ENCODE measurements around the gene GRAP2. TPM values are rescaled to one million over a fixed set of nuclear protein-coding genes. Genes with fewer than 3 reads are reported as not detected.
"Not testable (repeated sequence)": the region's sequence is repeated elsewhere in the genome, so short reads cannot be mapped to it uniquely, and the experiment has no call there.

Gene GRAP2
- total RNA-seq, 2 experiments from 2014 or later = 108 to 111 TPM

- Mint-ChIP-seq H3K4me1 (no peaks in the 10 kb centered on the region), H3K36me3 (ENCODE audit: low read depth) (no peaks in the 10 kb centered on the region), H3K27ac (no peak overlapping the region), H3K9me3 (no peaks in the 10 kb centered on the region), H3K4me3 (no peak overlapping the region), H3K27me3 (peaks cover 11% of the 10 kb centered on the region)
- POLR2A ChIA-PET = no interaction called here
- DNase-seq = no peak
- CTCF ChIA-PET = no interaction called here
Observed at GRCh38 chr22:39877079-39877845, 23.6 kb upstream of the GRAP2 start.

GRCh38 chr22:39880722-39881121 is 20.2 kb upstream of the GRAP2 start:
- H3K36me3 Mint-ChIP-seq (ENCODE audit: low read depth) = no peaks in the 10 kb centered on the region
- H3K9me3 Mint-ChIP-seq = no peaks in the 10 kb centered on the region
- H3K4me1 Mint-ChIP-seq = no peaks in the 10 kb centered on the region
- H3K4me3 Mint-ChIP-seq = no peak overlapping the region
- DNase-seq = no peak
- H3K27ac Mint-ChIP-seq = no peak overlapping the region
- ChIA-PET POLR2A (no interaction called here), CTCF (no interaction called here)
- peaks cover 8% of the 10 kb centered on the region for H3K27me3 Mint-ChIP-seq

- Mint-ChIP-seq H3K9me3 (no peaks in the 10 kb centered on the region), H3K4me3 (no peak overlapping the region), H3K4me1 (no peaks in the 10 kb centered on the region), H3K27ac (no peak overlapping the region), H3K36me3 (ENCODE audit: low read depth) (no peaks in the 10 kb centered on the region), H3K27me3 (peaks cover 7% of the 10 kb centered on the region)
- CTCF ChIA-PET = interaction anchor here (0.7 kb wide), 2 partner anchors 45 to 52 kb away, joined by 3 read pairs; no protein-coding TSS in a partner anchor
- POLR2A ChIA-PET = no interaction called here
- DNase-seq = no peak
Observed at GRCh38 chr22:39883057-39883456, 17.8 kb upstream of the GRAP2 start.

- H3K9me3 Mint-ChIP-seq; H3K27me3 Mint-ChIP-seq; POLR2A ChIA-PET; CTCF ChIA-PET; H3K4me3 Mint-ChIP-seq; H3K36me3 Mint-ChIP-seq (ENCODE audit: low read depth); H3K27ac Mint-ChIP-seq; DNase-seq: not testable (repeated sequence)
- peaks cover 12% of the 10 kb centered on the region for H3K4me1 Mint-ChIP-seq
Observed at GRCh38 chr22:39889924-39890323, 11.0 kb upstream of the GRAP2 start.

- POLR2A ChIA-PET = no interaction called here
- Mint-ChIP-seq H3K27ac (no peak within 1 kb of the TSS), H3K27me3 (no peaks in the 10 kb centered on the region), H3K4me3 (no peak within 1 kb of the TSS), H3K4me1 (peaks cover 12% of the 10 kb centered on the region), H3K36me3 (ENCODE audit: low read depth) (no peaks in the 10 kb centered on the region), H3K9me3 (no peaks in the 10 kb centered on the region)
- CTCF ChIA-PET = no interaction called here
- no peak for DNase-seq
Observed at GRCh38 chr22:39893526-39893925, 7.4 kb upstream of the GRAP2 start, which contains the start of gene ENTHD1. TSS of gene ENTHD1 (minus strand) at chr22:39893760. CDS start at chr22:39887748, 6,012 bp downstream.

GRCh38 chr22:39894554-39895092 is 6.3 kb upstream of the GRAP2 start:
- ChIA-PET CTCF (interaction anchor here (0.6 kb wide), 1 partner anchor 16 kb away, joined by 3 read pairs; no protein-coding TSS in a partner anchor), POLR2A (no interaction called here)
- DNase-seq = no peak
- H3K36me3 Mint-ChIP-seq (ENCODE audit: low read depth) = peaks cover 3% of the 10 kb centered on the region
- H3K27ac Mint-ChIP-seq = no peak overlapping the region
- H3K4me1 Mint-ChIP-seq = peaks cover 19% of the 10 kb centered on the region
- no peaks in the 10 kb centered on the region for H3K9me3 Mint-ChIP-seq
- no peaks in the 10 kb centered on the region for H3K27me3 Mint-ChIP-seq
- no peak overlapping the region for H3K4me3 Mint-ChIP-seq

- Mint-ChIP-seq H3K27ac (no peak overlapping the region), H3K27me3 (no peaks in the 10 kb centered on the region), H3K4me1 (peaks cover 27% of the 10 kb centered on the region), H3K4me3 (no peak overlapping the region), H3K36me3 (ENCODE audit: low read depth) (peaks cover 3% of the 10 kb centered on the region), H3K9me3 (no peaks in the 10 kb centered on the region)
- POLR2A ChIA-PET = interaction anchor here (0.8 to 1.7 kb wide), 5 partner anchors 9 to 376 kb away, joined by 3 to 5 read pairs (median 3); partner anchors contain the start of gene ATF4
- no peak for DNase-seq
- CTCF ChIA-PET = interaction anchor here (0.8 kb wide), 1 partner anchor 11 kb away, joined by 3 read pairs; no protein-coding TSS in a partner anchor
Observed at GRCh38 chr22:39895682-39896081, 5.2 kb upstream of the GRAP2 start.

- no peak overlapping the region for H3K27ac Mint-ChIP-seq
- DNase-seq = no peak
- H3K27me3 Mint-ChIP-seq = no peaks in the 10 kb centered on the region
- CTCF ChIA-PET = interaction anchor here (0.8 to 1.4 kb wide), 3 partner anchors 12 to 128 kb away, joined by 3 to 8 read pairs (median 3); no protein-coding TSS in a partner anchor
- peaks cover 27% of the 10 kb centered on the region for H3K4me1 Mint-ChIP-seq
- POLR2A ChIA-PET = interaction anchor here (0.6 to 5.7 kb wide), 7 partner anchors 10 to 377 kb away, joined by 3 to 40 read pairs (median 3); partner anchors contain the start of gene ATF4
- peaks cover 6% of the 10 kb centered on the region for H3K36me3 Mint-ChIP-seq (ENCODE audit: low read depth)
- no peak overlapping the region for H3K4me3 Mint-ChIP-seq
- no peaks in the 10 kb centered on the region for H3K9me3 Mint-ChIP-seq
Observed at GRCh38 chr22:39896313-39896996, 4.4 kb upstream of the GRAP2 start.

- POLR2A ChIA-PET = interaction anchor here (5.7 kb wide), 1 partner anchor 28 kb away, joined by 40 read pairs; no protein-coding TSS in a partner anchor
- Mint-ChIP-seq H3K36me3 (ENCODE audit: low read depth) (peaks cover 17% of the 10 kb centered on the region), H3K4me3 (no peak overlapping the region), H3K9me3 (no peaks in the 10 kb centered on the region), H3K27ac (no peak overlapping the region), H3K4me1 (peaks cover 16% of the 10 kb centered on the region), H3K27me3 (no peaks in the 10 kb centered on the region)
- no peak for DNase-seq
- CTCF ChIA-PET = no interaction called here
Observed at GRCh38 chr22:39897841-39898240, 3.0 kb upstream of the GRAP2 start.

GRCh38 chr22:39898997-39899396 is 1.9 kb upstream of the GRAP2 start:
- Mint-ChIP-seq H3K4me3 (no peak overlapping the region), H3K4me1 (peaks cover 16% of the 10 kb centered on the region), H3K36me3 (ENCODE audit: low read depth) (peaks cover 22% of the 10 kb centered on the region), H3K27me3 (no peaks in the 10 kb centered on the region), H3K27ac (no peak overlapping the region), H3K9me3 (no peaks in the 10 kb centered on the region)
- POLR2A ChIA-PET = interaction anchor here (0.8 to 5.7 kb wide), 7 partner anchors 10 to 379 kb away, joined by 4 to 40 read pairs (median 7); partner anchors contain the start of gene ATF4
- DNase-seq = no peak
- CTCF ChIA-PET = interaction anchor here (0.5 to 1.0 kb wide), 3 partner anchors 22 to 299 kb away, joined by 3 read pairs; no protein-coding TSS in a partner anchor

GRCh38 chr22:39901565-39902146 is 772 bp downstream of the GRAP2 start:
- no peak for DNase-seq
- H3K9me3 Mint-ChIP-seq = no peaks in the 10 kb centered on the region
- ChIA-PET CTCF (no interaction called here), POLR2A (interaction anchor here (1.0 to 5.7 kb wide), 7 partner anchors 8 to 62 kb away, joined by 3 to 40 read pairs (median 11); no protein-coding TSS in a partner anchor)
- H3K36me3 Mint-ChIP-seq (ENCODE audit: low read depth) = peaks cover 43% of the 10 kb centered on the region
- no peaks in the 10 kb centered on the region for H3K27me3 Mint-ChIP-seq
- H3K4me1 Mint-ChIP-seq = peaks cover 24% of the 10 kb centered on the region
- peak overlapping the region; percentile 85 for H3K27ac Mint-ChIP-seq
- peak overlapping the region; percentile 87 for H3K4me3 Mint-ChIP-seq

- CTCF ChIA-PET = interaction anchor here (1.1 to 3.5 kb wide), 6 partner anchors 13 to 121 kb away, joined by 3 to 13 read pairs (median 6); no protein-coding TSS in a partner anchor
- DNase-seq, H3K27me3 Mint-ChIP-seq, H3K9me3 Mint-ChIP-seq: not testable (repeated sequence)
- peak overlapping the region; percentile 85 for H3K27ac Mint-ChIP-seq
- H3K36me3 Mint-ChIP-seq (ENCODE audit: low read depth) = peaks cover 49% of the 10 kb centered on the region
- H3K4me1 Mint-ChIP-seq = peaks cover 35% of the 10 kb centered on the region
- POLR2A ChIA-PET = interaction anchor here (0.8 to 17.3 kb wide), 8 partner anchors 9 to 369 kb away, joined by 3 to 447 read pairs (median 6); partner anchors contain the start of gene TMA7B
- peak overlapping the region; percentile 87 for H3K4me3 Mint-ChIP-seq
Observed at GRCh38 chr22:39904024-39904423, 3.1 kb downstream of the GRAP2 start.

Measured in activated CD4-positive, alpha-beta memory T cell treated with anti-CD3 and anti-CD28 coated beads, Interleukin-2, amount 10 ng/mL, durations not matched to agents 7 days and 5 days (primary cell).